ENCODE results near the gene ANKS3. TPM values are rescaled to one million over a fixed set of nuclear protein-coding genes. Genes with fewer than 3 reads are reported as not detected.

Gene ANKS3
- total and polyA plus RNA-seq, 2 donors (not counting 3 experiments of a cell fraction or from before 2014, with no cell fraction given) = 13.9 to 24.0 TPM

DNA sequence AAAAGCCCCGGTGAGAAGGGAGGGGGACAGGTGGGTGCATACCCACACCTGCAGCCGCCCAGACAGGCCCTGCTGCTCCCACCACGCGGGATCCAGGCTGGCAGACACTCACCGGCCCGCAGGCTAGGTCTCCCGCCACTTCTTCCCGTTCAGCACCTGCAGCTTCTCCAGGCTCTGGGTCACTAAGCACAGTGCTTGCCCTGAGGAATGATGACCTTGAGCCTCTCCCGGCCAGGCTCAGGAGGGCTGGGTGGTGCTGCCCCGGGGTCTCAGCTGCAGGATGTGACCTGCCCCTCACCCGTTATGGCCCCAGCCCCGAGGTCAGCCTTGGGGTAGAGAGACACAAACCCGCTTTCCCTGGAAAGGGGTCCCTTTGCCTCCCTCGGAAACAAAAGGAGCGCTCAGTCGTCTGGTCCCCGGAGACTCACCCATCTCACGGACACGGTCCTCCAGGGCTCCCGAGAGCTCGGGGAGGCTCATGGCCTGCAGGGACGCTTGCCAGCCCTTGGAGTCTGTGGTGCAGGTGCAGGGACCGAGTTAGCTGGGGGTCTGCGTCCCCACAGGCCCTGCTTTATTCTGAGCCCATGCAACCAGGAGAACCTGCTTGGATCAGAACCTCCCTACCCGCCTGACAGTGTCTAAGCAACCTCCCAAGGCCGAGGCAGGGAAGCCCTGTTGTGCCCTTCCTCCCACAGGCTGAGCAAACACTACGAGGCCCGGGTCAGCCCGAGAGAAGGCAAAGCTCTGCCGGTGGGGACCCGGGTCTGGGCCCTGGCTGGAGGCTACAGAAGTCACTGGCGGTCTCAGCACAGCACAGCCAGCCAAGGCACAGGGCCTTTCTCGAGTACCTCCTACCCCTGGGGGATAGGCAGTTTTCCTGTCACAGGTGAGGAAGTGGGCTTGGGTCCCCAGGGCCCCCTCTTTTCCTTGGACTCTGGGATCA lies 36.9 kb downstream of the ANKS3 start:
- H3K27me3 ChIP-seq (ENCODE audit: control insufficient read depth in 2 of 2, insufficient read depth in 2 of 2, low read length in 2 of 2) = no peaks in the 10 kb centered on the region
- intact Hi-C loops (cut with micrococcal nuclease) = no loop called here
- POLR2A ChIA-PET = no interaction called here
- H3K27ac ChIP-seq (ENCODE audit: insufficient read depth, low read depth, low read length) = no peak overlapping the region
- no peaks in the 10 kb centered on the region for H3K9me3 ChIP-seq (replicated peaks; ENCODE audit: control insufficient read depth, insufficient read depth, low read length)
- no peak overlapping the region for H3K4me2 ChIP-seq (ENCODE audit: insufficient read depth, low read length)
- H3K4me1 ChIP-seq (ENCODE audit: control insufficient read depth, extremely low read depth, insufficient read depth, low read length) = peaks cover 4% of the 10 kb centered on the region
- peaks cover 3 to 38% of the 10 kb centered on the region in 2 experiments for H3K36me3 ChIP-seq (ENCODE audit: control insufficient read depth in 2 of 2, extremely low read depth in 1 of 2, insufficient read depth in 2 of 2, low read length in 2 of 2)
- TF ChIP-seq, protein P1, sequence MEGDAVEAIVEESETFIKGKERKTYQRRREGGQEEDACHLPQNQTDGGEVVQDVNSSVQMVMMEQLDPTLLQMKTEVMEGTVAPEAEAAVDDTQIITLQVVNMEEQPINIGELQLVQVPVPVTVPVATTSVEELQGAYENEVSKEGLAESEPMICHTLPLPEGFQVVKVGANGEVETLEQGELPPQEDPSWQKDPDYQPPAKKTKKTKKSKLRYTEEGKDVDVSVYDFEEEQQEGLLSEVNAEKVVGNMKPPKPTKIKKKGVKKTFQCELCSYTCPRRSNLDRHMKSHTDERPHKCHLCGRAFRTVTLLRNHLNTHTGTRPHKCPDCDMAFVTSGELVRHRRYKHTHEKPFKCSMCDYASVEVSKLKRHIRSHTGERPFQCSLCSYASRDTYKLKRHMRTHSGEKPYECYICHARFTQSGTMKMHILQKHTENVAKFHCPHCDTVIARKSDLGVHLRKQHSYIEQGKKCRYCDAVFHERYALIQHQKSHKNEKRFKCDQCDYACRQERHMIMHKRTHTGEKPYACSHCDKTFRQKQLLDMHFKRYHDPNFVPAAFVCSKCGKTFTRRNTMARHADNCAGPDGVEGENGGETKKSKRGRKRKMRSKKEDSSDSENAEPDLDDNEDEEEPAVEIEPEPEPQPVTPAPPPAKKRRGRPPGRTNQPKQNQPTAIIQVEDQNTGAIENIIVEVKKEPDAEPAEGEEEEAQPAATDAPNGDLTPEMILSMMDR (IDR thresholded peaks at IDR 0.05; ENCODE audit: extremely low read depth in 1 of 2, insufficient read depth in 1 of 2, low read depth in 1 of 2, low read length in 2 of 2) = no peak
- TF ChIP-seq FOS (IDR thresholded peaks at IDR 0.05; ENCODE audit: borderline replicate concordance, insufficient read depth, low read length) (no peak), GATA2 (IDR thresholded peaks at IDR 0.05; ENCODE audit: insufficient read depth, insufficient read length, low read depth, low read length) (no peak), EZH2 (IDR thresholded peaks at IDR 0.05; ENCODE audit: borderline replicate concordance, low read depth, low read length, severe bottlenecking) (no peak), MYC (IDR thresholded peaks at IDR 0.05; ENCODE audit: low read depth, low read length) (no peak), POLR2AphosphoS5 (IDR thresholded peaks at IDR 0.05; ENCODE audit: insufficient read depth, low read depth, low read length) (no peak), POLR2A (IDR thresholded peaks at IDR 0.05; ENCODE audit: low read depth, low read length) (no peak), JUN (IDR thresholded peaks at IDR 0.05; ENCODE audit: borderline replicate concordance, insufficient read depth, insufficient read length, low read depth) (no peak)
- TF ChIP-seq, protein P2, sequence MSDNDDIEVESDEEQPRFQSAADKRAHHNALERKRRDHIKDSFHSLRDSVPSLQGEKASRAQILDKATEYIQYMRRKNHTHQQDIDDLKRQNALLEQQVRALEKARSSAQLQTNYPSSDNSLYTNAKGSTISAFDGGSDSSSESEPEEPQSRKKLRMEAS (IDR thresholded peaks at IDR 0.05; ENCODE audit: insufficient read depth, insufficient read length) = no peak
- FAIRE-seq = no peak
- no peaks in the 10 kb centered on the region for H3K9me1 ChIP-seq (replicated peaks; ENCODE audit: control insufficient read depth, extremely low read depth, insufficient read depth, low read length)
- no peaks in the 10 kb centered on the region for H3K79me2 ChIP-seq (ENCODE audit: control insufficient read depth, insufficient read depth, low read length)
- CTCF ChIA-PET = interaction anchor here (0.5 to 1.4 kb wide), 2 partner anchors 11 to 167 kb away, joined by 3 read pairs; no protein-coding TSS in a partner anchor
- DNase-seq (ENCODE audit: low read depth, low spot score) = no peak
- no TSS peak for BruUV-seq (replicated peaks)
- dilution Hi-C loops (cut with MboI; ENCODE audit: extremely low pct_ligation_motif_present, low sequenced_read_pairs) = no loop called here
- no peak overlapping the region for H2AFZ ChIP-seq (ENCODE audit: low read depth, low read length)
- no peaks in the 10 kb centered on the region for H4K20me1 ChIP-seq (replicated peaks; ENCODE audit: control insufficient read depth, extremely low read depth, insufficient read depth, low read length)
- H3K9ac ChIP-seq (replicated peaks; ENCODE audit: extremely low read depth, insufficient read depth, low read length) = no peak overlapping the region
- no peak overlapping the region for H3K4me3 ChIP-seq (replicated peaks in 1 of 3; ENCODE audit: insufficient read depth in 1 of 3, low read depth in 1 of 3, low read length in 3 of 3)
